ENCODE measurements around the gene PARD3B. TPM values are rescaled to one million over a fixed set of nuclear protein-coding genes. Genes with fewer than 3 reads are reported as not detected.

The PARD3B gene
- total and polyA plus RNA-seq, 2 of the 13 experiments (the other 11 are each of a cell fraction or from before 2014, with no cell fraction given), result 0.71 to 2.3 TPM

GRCh38 chr2:205169012-205169411 lies 623.7 kb downstream of the PARD3B start:
- in situ Hi-C loops (cut with HindIII; ENCODE audit: extremely low pct_ligation_motif_present, low pct_unique_long_range_greater_than_20kb), result no loop called here
- ChIA-PET POLR2A (no interaction called here), CTCF (ENCODE audit: low intra/inter-chr PET ratio, low total read pairs) (no interaction called here)
- no peak for FAIRE-seq
- Histone ChIP-seq H3K27me3 (ENCODE audit: control insufficient read depth in 1 of 2, insufficient read depth in 2 of 2, low read length in 2 of 2) (no peaks in the 10 kb centered on the region), H3K9ac (ENCODE audit: insufficient read depth, low read depth, low read length) (no peak overlapping the region), H3K27ac (ENCODE audit: extremely low read length, insufficient read depth, low read length) (no peak overlapping the region), H2AFZ (ENCODE audit: low read length) (no peak overlapping the region), H3K9me3 (ENCODE audit: low read length) (peaks cover 20% of the 10 kb centered on the region; the same call in 1 of the 2 replicates), H3K4me3 (replicated peaks in 1 of 3; ENCODE audit: insufficient read depth in 1 of 3, low read depth in 2 of 3, low read length in 3 of 3) (no peak overlapping the region), H3K4me2 (ENCODE audit: low read depth, low read length) (no peak overlapping the region), H3K79me2 (ENCODE audit: insufficient read depth, low read length) (no peaks in the 10 kb centered on the region), H3K36me3 (replicated peaks in 1 of 2; ENCODE audit: control insufficient read depth in 1 of 2, insufficient read depth in 2 of 2, low read length in 2 of 2) (no peaks in the 10 kb centered on the region), H3K4me1 (ENCODE audit: insufficient read depth, low read length) (no peaks in the 10 kb centered on the region), H4K20me1 (ENCODE audit: insufficient read depth, low read length) (no peaks in the 10 kb centered on the region)
- no peak for DNase-seq (ENCODE audit: low spot score)
- BruUV-seq (replicated peaks), result no TSS peak
- TF ChIP-seq CHD4 (IDR thresholded peaks at IDR 0.05; ENCODE audit: borderline replicate concordance, low read length) (no peak), ZNF143 (CRISPR knock-in tag; IDR thresholded peaks at IDR 0.05) (no peak), ZNF800 (CRISPR knock-in tag; IDR thresholded peaks at IDR 0.05) (no peak), SNAI1 (CRISPR knock-in tag; IDR thresholded peaks at IDR 0.05; ENCODE audit: borderline replicate concordance) (no peak), NFE2L1 (CRISPR knock-in tag; IDR thresholded peaks at IDR 0.05; ENCODE audit: borderline replicate concordance) (no peak), PAWR (CRISPR knock-in tag; IDR thresholded peaks at IDR 0.05; ENCODE audit: borderline replicate concordance) (no peak), PHB2 (IDR thresholded peaks at IDR 0.05; ENCODE audit: partially characterized antibody) (no peak), PRDM4 (CRISPR knock-in tag; IDR thresholded peaks at IDR 0.05; ENCODE audit: borderline replicate concordance) (no peak), SETDB1 (CRISPR knock-in tag; IDR thresholded peaks at IDR 0.05; ENCODE audit: borderline replicate concordance) (no peak), ZNF501 (CRISPR knock-in tag; IDR thresholded peaks at IDR 0.05) (no peak), HOXA7 (CRISPR knock-in tag; IDR thresholded peaks at IDR 0.05) (no peak), FOXA3 (CRISPR knock-in tag; IDR thresholded peaks at IDR 0.05) (no peak), NBN (conservative IDR thresholded peaks at IDR 0.05) (no peak), SCMH1 (CRISPR knock-in tag; IDR thresholded peaks at IDR 0.05; ENCODE audit: borderline replicate concordance) (no peak), FOXO1 (CRISPR knock-in tag; IDR thresholded peaks at IDR 0.05) (no peak), ARID2 (CRISPR knock-in tag; IDR thresholded peaks at IDR 0.05; ENCODE audit: borderline replicate concordance) (no peak)
- intact Hi-C loops (cut with micrococcal nuclease; ENCODE audit: unreplicated experiment), result no loop called here
- 53% methylated on average over 2 of the region's 2 CpGs for WGBS (ENCODE audit: low lambda C conversion rate)
- no peak for ATAC-seq

All from HepG2 (cell line).